Adipose tissue (tissue), 3 donors: ENCODE results near the gene RNF8. TPM values are rescaled to one million over a fixed set of nuclear protein-coding genes. Genes with fewer than 3 reads are reported as not detected.
"Not testable (repeated sequence)": the region's sequence is repeated elsewhere in the genome, so short reads cannot be mapped to it uniquely, and the experiment has no call there.

Source experiments
- H3K27ac ChIP-seq: one replicate; pipeline ENCODE4 v1.5.1; 2013; ENCODE audit warnings: low read depth, low read length
- WGBS, 3 donors: extraction: QIAGEN DNeasy Blood & Tissue Kit; methylation state at CpG; one replicate each; pipeline ENCODE4 v1.1.7; 2013; 5-methylcytosine and 5-hydroxymethylcytosine counted together
- polyA plus RNA-seq, 3 donors: library from polyadenylated mRNA; stranded (reverse); fragments of 200-250 nt; gene quantifications; one replicate each; pipeline ENCODE4 v1.2.3, GENCODE V29; 2013
- donor health status: healthy with polysubstance abuse.
- donor health status: Bipolar disorder and iron deficiency.
- donor health status: healthy.

Gene RNF8, protein sequence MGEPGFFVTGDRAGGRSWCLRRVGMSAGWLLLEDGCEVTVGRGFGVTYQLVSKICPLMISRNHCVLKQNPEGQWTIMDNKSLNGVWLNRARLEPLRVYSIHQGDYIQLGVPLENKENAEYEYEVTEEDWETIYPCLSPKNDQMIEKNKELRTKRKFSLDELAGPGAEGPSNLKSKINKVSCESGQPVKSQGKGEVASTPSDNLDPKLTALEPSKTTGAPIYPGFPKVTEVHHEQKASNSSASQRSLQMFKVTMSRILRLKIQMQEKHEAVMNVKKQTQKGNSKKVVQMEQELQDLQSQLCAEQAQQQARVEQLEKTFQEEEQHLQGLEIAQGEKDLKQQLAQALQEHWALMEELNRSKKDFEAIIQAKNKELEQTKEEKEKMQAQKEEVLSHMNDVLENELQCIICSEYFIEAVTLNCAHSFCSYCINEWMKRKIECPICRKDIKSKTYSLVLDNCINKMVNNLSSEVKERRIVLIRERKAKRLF
- polyA plus RNA-seq: 10 to 100 TPM in 1 of 3 donors, 1 to 10 TPM in 2; 5.4 to 12.9 (median 8.9) TPM

DNA sequence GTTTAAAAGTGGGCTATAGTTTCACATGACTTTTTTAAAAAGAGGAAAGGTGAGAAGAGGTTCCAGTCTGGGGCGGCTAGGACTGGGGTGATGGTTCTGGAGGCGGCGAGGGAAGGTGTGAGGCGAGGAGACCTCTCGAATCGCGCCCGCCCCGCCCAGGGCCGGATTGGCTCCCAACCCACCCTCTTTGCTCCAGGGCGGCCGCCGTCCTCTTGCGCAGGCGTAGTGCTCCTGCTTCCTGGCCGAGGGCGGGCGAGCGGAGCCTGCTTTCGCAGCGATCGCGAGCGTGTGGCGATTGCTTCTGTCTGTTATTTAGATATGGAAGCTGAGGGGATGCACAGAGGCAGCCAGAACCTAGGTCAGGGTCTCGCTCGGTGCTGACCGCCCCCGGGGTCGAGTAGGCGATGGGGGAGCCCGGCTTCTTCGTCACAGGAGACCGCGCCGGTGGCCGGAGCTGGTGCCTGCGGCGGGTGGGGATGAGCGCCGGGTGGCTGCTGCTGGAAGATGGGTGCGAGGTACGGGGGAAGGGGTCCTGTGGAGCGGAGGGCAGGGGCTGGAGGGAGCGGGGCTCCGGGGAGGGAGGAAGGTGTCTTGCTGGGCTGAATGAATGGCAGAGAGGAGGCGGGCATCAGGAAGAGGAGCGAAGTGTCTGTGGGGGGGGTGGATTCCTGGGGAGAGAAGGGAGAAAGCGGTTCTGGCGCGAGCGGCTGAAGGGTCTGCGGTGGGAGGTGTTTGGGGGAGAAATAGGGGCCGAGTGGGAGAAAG, at the start of gene RNF8:
TSS of gene RNF8 (plus strand) at position 223 of the 765 bp plus-strand sequence. CDS start at position 405, 182 bp downstream.
- WGBS, 3 donors: 0 to 1% (median 0%) methylated on average over 50 to 54 of the region's 54 CpGs

DNA sequence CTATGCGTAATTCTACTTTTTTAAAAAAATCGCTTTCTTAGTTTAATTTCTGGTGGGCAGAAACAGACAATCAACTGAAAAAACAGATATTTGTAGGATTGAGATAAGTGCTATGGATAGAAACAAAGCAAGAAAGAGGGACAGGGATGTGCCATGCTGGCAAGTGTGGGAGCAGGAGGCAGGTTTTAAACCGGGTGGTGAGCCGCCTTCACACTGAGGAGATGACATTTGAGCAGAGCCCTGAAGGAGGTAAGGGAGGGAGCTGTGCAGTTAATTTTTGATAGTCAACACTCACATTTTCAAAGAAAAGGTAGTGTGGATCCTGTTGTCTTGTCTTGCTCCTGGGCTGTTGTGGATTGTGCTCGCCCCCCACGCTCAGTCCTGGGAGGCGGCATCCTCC, 49.0 kb upstream of the RNF8 start:
- WGBS, 3 donors: 97% methylated on average over 7 of the region's 7 CpGs

More for the DNA sequence above, at the start of gene RNF8:
- H3K27ac ChIP-seq: no peak within 1 kb of the TSS

DNA sequence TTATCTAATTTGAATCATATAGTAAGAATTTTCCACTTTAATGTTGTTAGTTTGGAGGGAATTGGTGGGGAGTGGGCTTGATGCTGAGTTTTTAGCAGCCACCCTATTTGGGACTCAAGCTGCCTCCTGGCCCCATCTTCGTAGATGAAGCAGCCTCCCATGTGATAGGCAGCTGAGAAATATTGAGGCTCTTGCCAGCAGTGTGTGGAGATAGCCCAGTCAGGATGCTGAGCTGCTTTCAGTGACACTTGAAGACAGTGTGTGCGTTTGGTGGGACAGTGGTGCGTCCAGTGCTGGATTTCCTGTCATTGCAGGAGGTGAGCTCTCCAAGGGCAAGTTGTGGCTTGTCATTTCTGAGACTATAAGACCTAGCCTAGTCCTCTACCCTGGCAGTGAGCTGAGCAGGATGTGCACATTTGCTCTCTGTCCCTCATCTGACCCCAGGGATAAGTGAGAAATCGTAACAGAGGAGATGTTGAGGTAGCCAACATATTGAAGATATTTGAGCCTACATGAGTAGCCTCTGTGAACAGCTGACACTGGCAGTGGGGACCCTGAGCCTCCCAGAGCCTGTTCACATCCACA, 47.9 kb upstream of the RNF8 start:
- 93 to 98% (median 93%) methylated on average over 4 of the region's 4 CpGs for WGBS, 3 donors
- H3K27ac ChIP-seq: no peak overlapping the region

More for the DNA sequence above, 49.0 kb upstream of the RNF8 start:
- H3K27ac ChIP-seq: no peak overlapping the region

- H3K27ac ChIP-seq: no peak overlapping the region
- 93 to 97% (median 96%) methylated on average over 4 of the region's 4 CpGs for WGBS, 3 donors
Measured at GRCh38 chr6:37306624-37307222, 47.1 kb upstream of the RNF8 start.

DNA sequence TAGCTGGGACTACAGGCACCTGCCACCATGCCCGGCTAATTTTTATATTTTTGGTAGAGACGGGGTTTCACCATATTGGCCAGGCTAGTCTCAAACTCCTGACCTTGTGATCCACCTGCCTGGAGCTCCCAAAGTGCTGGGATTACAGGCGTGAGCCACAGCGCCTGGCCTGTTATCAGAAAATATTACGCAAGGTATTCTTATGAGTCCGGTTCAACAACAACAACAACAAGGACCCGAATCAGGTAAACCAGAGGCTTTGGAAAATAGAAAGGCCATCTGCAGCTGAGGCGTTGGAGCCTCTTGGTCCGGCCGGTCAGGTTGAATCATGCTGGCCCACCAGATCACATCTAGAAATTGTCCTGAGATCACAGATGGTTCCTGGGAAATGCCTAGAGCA, 46.3 kb upstream of the RNF8 start:
- not testable (repeated sequence) for H3K27ac ChIP-seq
- WGBS, 3 donors: 90 to 92% (median 91%) methylated on average over 10 of the region's 10 CpGs

- H3K27ac ChIP-seq: no peak overlapping the region
- 67 to 68% (median 68%) methylated on average over 5 of the region's 5 CpGs for WGBS, 3 donors
Measured at GRCh38 chr6:37308069-37308815, 45.5 kb upstream of the RNF8 start.

GRCh38 chr6:37309046-37309445, 44.7 kb upstream of the RNF8 start:
- H3K27ac ChIP-seq: no peak overlapping the region
- 91 to 94% (median 92%) methylated on average over 1 of the region's 1 CpG for WGBS, 3 donors

DNA sequence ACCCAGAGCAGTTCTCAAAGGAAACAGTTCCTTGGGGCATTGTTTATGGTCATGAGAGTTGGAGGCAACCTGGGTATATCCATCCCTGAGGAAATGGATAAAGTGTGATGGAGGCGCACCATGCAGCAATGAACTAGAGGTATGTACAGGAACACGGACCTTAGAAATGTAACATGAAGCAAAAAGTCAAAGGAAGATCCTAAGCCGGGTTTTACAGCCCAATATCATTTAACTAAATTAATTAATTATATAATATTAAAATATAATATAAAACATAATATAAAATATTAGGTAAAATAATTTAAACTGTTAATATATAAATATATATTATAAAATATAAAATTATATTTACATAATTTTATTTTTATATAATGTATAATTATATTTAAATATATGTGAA, 44.1 kb upstream of the RNF8 start:
- no peak overlapping the region for H3K27ac ChIP-seq
- WGBS, 3 donors: 66 to 82% (median 67%) methylated on average over 3 of the region's 3 CpGs

DNA sequence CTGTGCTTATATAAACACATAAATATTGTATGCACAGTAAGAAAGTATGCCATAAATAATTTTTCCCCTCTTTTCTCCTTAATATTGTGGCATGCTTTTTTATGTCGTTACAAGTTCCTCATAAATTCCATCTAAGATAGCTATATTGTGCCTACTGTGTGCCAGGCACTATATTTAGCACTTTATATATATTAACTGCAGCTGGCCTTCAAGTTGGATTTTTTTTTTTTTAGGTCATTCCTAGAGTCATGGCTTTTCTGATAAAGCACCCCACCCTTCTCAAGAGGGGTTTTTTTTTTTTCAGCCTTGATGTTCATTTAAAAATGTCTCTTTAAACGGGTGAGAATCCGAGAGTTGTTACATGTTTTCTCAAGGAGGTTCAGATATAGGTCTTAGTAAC, 42.8 kb upstream of the RNF8 start:
- 88 to 100% (median 89%) methylated on average over 3 of the region's 3 CpGs for WGBS, 3 donors

GRCh38 chr6:37311741-37312473, 41.9 kb upstream of the RNF8 start:
- 72 to 85% (median 79%) methylated on average over 2 of the region's 2 CpGs for WGBS, 3 donors
- H3K27ac ChIP-seq: no peak overlapping the region

More for the DNA sequence above, 42.8 kb upstream of the RNF8 start:
- no peak overlapping the region for H3K27ac ChIP-seq

DNA sequence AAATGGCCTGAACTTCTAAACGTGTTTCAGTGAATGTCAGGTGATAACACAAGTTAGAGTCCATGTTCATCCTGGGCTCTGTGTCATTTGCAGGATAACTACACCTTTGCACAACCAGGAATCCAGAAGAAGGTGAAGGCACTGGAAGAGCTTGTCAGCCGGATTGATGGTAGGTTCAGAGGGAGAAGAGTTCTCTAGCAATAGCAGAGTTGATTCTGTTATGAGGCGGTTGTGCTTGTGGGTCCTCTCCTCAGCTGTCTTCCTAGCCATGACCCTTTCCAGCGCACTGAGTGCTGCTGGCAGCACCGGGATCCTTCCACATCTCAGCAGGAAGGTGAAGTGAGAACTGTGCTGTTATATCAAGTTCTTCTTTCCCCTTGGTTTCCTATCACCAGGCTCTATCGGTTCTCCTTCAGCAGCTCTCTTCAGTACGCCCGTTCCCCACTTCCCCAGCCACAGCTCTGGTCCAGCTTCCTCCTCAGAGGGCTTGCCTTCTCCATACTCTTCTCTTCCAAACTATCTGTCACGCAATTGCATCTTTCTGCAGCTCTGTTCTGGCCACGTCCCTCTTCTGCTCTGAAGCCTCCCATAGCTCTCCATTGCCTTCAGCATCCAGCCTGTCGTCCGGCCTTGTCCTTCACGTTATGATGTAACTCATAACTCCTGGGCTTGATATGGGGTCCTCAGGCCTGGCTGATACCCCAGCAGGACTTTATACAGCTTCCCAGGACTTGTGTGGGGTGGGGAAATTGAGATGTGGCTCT, 39.9 kb upstream of the RNF8 start:
- H3K27ac ChIP-seq: no peak overlapping the region
- 77 to 90% (median 78%) methylated on average over 13 of the region's 13 CpGs for WGBS, 3 donors

DNA sequence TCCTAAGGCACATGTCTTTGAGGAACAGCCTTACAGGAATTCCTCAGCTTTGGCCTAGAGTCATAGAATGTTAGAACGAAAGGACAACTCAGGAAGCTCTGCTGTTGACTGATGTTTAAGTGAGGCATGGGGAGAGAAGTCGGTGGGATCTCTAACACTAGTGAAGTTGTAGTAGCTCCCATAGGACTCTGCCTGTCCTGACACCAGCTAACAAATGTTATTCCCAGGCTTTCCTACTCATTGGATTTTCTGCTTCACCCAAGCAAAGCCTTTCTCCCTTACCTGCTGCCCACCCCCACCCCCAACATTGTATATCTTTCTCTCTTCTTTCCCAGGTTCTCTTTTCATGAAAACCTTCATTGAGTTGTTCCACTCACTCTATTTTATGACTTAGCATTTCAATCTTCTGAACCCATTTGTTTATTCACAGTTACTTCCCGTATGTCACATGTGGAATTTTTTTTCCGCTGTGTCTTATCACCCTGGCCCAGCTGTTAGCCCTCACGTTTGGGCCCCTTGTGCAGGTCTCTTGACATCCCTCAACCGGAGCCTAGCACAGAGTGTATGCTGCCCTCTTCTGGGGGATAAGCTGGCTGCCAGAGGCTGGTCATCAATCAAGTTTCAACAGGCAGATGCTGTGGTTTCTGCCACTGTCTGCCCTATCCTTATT, 39.2 kb upstream of the RNF8 start:
- WGBS, 3 donors: 46 to 60% (median 48%) methylated on average over 6 of the region's 6 CpGs
- H3K27ac ChIP-seq: no peak overlapping the region

DNA sequence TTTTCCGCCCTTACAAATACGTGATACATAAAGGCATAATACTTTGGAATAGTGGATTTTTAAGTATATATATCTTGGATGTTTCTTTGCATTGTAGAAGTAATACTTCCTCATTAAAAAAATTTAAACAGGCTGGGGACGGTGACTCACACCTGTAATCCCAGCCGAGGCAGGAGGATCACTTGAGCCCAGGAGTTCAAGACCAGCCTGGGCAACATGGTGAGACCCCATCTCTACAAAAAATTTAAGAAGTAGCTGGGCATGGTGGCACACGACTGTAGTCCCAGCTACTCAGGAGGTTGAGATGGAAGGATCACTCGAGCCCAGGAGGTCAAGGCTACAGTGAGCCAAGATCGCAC, 38.6 kb upstream of the RNF8 start:
- H3K27ac ChIP-seq: no peak overlapping the region
- 76 to 90% (median 90%) methylated on average over 7 of the region's 7 CpGs for WGBS, 3 donors

- WGBS, 3 donors: 94 to 98% (median 95%) methylated on average over 7 of the region's 7 CpGs
- no peak overlapping the region for H3K27ac ChIP-seq
Measured at GRCh38 chr6:37316071-37316470, 37.7 kb upstream of the RNF8 start.

DNA sequence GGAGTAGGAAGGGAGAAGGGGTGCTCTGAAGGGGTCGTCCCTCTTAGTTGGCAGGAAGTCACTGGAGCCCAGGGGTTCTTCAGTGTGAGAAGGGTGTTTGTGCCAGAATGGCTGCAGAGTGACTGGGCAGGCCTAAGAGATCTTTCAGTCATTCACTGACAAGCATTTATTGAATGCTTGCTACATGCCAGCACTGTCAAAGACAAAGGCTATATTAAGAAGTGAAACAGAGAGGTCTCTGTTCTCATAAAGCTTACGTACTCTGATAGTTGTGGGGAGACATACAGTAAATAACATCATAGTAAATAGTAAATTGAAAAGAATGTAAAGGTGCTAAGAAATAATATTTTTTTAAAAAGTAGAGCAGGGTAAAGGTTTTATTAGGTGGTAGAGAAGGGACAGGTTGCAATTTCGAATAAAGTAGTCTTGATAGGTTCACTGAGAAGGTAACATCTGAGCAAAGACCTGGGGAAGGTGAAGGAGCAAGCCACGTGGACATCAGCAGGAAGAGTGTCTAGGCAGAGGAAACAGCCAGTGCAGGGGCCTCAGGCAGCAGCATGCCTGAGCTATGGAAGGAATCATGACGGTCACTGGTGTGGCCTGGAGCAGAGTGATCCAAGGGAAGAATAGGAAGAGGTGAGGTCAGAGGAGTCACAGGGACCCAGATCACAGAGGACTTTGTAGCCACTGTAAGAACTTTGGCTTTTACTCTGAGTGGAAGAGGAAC, 36.3 kb upstream of the RNF8 start:
- H3K27ac ChIP-seq: no peak overlapping the region
- WGBS, 3 donors: 89 to 91% (median 91%) methylated on average over 5 of the region's 5 CpGs

GRCh38 chr6:37319156-37319555, 34.6 kb upstream of the RNF8 start:
- no peak overlapping the region for H3K27ac ChIP-seq
- WGBS, 3 donors: 85 to 87% (median 87%) methylated on average over 3 of the region's 3 CpGs
